ENCODE data around the gene ATXN7L1.

GRCh38 chr7:105828141-105828540 is 48.3 kb downstream of the ATXN7L1 start:
- TF ChIP-seq CTCF (IDR thresholded peaks at IDR 0.05) (no peak), EZH2 (IDR thresholded peaks at IDR 0.05; ENCODE audit: borderline replicate concordance, insufficient read depth, low read depth, low read length, poor library complexity, severe bottlenecking) (no peak)
